Adrenal gland (tissue), 5 donors: ENCODE measurements around the gene WFDC1.

Experiments
- CTCF ChIP-seq, 6 experiments: fragments of 450-650 bp in 4 of 6; fragments of 200-600 bp in 2 of 6; sonication (generic) in 1 of 6; IDR thresholded peaks; 1 replicate in 5 of 6; 2 replicates in 1 of 6; pipeline versions ENCODE4 v1.5.1 to v1.8.0; 2016 to 2021; ENCODE audit warnings: antibody characterized with exemption in 6 of 6, mild to moderate bottlenecking in 2 of 6, moderate library complexity in 1 of 6
- POLR2A ChIP-seq, 2 donors: fragments of 450-650 bp; IDR thresholded peaks; one replicate each; pipeline ENCODE4 v1.6.1; 2017; ENCODE audit warnings: antibody characterized with exemption in 2 of 2, mild to moderate bottlenecking in 2 of 2, moderate library complexity in 1 of 2
- donor health status: DM: no; HTN: no; CAD: no.

- TF ChIP-seq CTCF (IDR thresholded peaks at IDR 0.05) (peak in 4 of 6 experiments; percentile 27 to 52 (median 44)), POLR2A (IDR thresholded peaks at IDR 0.05) (no peak)
Measured at GRCh38 chr16:84308120-84308519, 13.4 kb downstream of the WFDC1 start.
